ENCODE results near the gene RPH3AL.

The RPH3AL gene

DNA sequence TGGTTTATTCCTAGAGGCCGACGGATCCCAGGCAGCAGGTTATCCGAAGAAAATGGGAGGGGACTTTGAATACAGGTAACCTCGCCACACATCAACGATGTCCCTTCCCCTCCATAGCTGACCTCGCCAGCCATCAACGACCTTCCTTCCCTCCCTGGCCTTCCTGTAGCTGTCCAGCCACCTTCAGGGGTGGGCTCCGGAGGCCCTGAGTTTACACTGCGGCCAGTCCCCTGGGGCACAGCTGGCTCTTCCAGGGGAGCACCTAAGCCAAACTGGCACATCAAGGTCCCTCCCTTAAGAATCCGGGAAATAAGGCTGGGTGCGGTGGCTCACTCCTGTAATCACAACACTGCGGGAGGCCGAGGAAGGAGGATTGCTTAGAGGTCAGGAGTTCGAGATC, 10.1 kb upstream of the RPH3AL start:
- TF ChIP-seq ZFP3 (CRISPR knock-in tag; IDR thresholded peaks at IDR 0.05) (no peak), CSDC2 (CRISPR knock-in tag; IDR thresholded peaks at IDR 0.05) (no peak), GLIS3 (CRISPR knock-in tag; IDR thresholded peaks at IDR 0.05) (no peak), ISL1 (CRISPR knock-in tag; IDR thresholded peaks at IDR 0.05) (no peak), ZNF565 (CRISPR knock-in tag; conservative IDR thresholded peaks at IDR 0.05; ENCODE audit: low read depth) (no peak), SNAI2 (CRISPR knock-in tag; IDR thresholded peaks at IDR 0.05) (no peak), ZFP30 (CRISPR knock-in tag; IDR thresholded peaks at IDR 0.05) (no peak), ARNTL (CRISPR knock-in tag; IDR thresholded peaks at IDR 0.05; ENCODE audit: borderline replicate concordance, low read depth) (no peak), ZC3H10 (CRISPR knock-in tag; IDR thresholded peaks at IDR 0.05) (no peak), RARB (CRISPR knock-in tag; IDR thresholded peaks at IDR 0.05) (no peak), TCF4 (CRISPR knock-in tag; IDR thresholded peaks at IDR 0.05; ENCODE audit: borderline replicate concordance) (no peak)
- TF ChIP-seq, protein P1, sequence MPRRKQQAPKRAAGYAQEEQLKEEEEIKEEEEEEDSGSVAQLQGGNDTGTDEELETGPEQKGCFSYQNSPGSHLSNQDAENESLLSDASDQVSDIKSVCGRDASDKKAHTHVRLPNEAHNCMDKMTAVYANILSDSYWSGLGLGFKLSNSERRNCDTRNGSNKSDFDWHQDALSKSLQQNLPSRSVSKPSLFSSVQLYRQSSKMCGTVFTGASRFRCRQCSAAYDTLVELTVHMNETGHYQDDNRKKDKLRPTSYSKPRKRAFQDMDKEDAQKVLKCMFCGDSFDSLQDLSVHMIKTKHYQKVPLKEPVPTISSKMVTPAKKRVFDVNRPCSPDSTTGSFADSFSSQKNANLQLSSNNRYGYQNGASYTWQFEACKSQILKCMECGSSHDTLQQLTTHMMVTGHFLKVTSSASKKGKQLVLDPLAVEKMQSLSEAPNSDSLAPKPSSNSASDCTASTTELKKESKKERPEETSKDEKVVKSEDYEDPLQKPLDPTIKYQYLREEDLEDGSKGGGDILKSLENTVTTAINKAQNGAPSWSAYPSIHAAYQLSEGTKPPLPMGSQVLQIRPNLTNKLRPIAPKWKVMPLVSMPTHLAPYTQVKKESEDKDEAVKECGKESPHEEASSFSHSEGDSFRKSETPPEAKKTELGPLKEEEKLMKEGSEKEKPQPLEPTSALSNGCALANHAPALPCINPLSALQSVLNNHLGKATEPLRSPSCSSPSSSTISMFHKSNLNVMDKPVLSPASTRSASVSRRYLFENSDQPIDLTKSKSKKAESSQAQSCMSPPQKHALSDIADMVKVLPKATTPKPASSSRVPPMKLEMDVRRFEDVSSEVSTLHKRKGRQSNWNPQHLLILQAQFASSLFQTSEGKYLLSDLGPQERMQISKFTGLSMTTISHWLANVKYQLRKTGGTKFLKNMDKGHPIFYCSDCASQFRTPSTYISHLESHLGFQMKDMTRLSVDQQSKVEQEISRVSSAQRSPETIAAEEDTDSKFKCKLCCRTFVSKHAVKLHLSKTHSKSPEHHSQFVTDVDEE (CRISPR knock-in tag; IDR thresholded peaks at IDR 0.05) = no peak
- TF ChIP-seq, protein P2, sequence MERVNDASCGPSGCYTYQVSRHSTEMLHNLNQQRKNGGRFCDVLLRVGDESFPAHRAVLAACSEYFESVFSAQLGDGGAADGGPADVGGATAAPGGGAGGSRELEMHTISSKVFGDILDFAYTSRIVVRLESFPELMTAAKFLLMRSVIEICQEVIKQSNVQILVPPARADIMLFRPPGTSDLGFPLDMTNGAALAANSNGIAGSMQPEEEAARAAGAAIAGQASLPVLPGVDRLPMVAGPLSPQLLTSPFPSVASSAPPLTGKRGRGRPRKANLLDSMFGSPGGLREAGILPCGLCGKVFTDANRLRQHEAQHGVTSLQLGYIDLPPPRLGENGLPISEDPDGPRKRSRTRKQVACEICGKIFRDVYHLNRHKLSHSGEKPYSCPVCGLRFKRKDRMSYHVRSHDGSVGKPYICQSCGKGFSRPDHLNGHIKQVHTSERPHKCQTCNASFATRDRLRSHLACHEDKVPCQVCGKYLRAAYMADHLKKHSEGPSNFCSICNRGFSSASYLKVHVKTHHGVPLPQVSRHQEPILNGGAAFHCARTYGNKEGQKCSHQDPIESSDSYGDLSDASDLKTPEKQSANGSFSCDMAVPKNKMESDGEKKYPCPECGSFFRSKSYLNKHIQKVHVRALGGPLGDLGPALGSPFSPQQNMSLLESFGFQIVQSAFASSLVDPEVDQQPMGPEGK (CRISPR knock-in tag; IDR thresholded peaks at IDR 0.05; ENCODE audit: borderline replicate concordance) = no peak
- TF ChIP-seq, protein P3, sequence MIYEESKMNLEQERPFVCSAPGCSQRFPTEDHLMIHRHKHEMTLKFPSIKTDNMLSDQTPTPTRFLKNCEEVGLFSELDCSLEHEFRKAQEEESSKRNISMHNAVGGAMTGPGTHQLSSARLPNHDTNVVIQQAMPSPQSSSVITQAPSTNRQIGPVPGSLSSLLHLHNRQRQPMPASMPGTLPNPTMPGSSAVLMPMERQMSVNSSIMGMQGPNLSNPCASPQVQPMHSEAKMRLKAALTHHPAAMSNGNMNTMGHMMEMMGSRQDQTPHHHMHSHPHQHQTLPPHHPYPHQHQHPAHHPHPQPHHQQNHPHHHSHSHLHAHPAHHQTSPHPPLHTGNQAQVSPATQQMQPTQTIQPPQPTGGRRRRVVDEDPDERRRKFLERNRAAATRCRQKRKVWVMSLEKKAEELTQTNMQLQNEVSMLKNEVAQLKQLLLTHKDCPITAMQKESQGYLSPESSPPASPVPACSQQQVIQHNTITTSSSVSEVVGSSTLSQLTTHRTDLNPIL (CRISPR knock-in tag; IDR thresholded peaks at IDR 0.05; ENCODE audit: low read depth) = no peak
- TF ChIP-seq, protein P4, sequence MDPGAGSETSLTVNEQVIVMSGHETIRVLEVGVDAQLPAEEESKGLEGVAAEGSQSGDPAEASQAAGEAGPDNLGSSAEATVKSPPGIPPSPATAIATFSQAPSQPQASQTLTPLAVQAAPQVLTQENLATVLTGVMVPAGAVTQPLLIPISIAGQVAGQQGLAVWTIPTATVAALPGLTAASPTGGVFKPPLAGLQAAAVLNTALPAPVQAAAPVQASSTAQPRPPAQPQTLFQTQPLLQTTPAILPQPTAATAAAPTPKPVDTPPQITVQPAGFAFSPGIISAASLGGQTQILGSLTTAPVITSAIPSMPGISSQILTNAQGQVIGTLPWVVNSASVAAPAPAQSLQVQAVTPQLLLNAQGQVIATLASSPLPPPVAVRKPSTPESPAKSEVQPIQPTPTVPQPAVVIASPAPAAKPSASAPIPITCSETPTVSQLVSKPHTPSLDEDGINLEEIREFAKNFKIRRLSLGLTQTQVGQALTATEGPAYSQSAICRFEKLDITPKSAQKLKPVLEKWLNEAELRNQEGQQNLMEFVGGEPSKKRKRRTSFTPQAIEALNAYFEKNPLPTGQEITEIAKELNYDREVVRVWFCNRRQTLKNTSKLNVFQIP (CRISPR knock-in tag; IDR thresholded peaks at IDR 0.05; ENCODE audit: borderline replicate concordance, low read depth) = no peak
- ATAC-seq = no peak

DNA sequence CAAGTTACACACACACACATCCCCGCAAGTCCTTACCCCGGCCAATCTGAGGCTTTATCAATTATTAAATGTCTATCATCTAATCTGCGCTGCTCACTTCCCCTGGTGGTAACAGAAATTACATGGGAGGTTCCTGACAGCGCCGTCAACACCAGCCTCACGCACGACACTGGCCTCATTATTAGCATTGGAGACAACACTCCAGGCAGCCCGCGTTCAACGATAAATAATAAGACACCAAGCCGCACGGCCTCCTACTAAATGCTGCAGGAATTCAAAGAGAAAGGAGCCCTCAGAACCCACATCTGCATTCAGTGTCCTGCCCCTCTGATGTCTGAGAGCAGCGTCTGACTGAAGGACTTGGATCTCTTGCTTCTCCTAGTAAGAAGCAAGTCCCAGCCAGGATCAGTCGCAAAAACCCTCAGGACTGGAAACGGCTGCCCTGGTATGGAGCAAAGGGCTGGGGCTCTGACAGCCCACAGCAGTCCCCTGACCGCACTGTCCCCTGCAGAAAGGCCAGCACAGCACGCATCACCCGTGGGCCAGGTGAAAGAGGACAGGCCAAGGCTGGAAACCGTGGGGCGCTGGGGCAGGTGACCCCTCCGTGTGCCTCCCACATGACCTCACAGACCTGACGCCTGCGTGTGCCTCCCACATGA, 7.6 kb upstream of the RPH3AL start:
- ATAC-seq = no peak
- TF ChIP-seq ZNF565 (CRISPR knock-in tag; conservative IDR thresholded peaks at IDR 0.05; ENCODE audit: low read depth) (no peak), CSDC2 (CRISPR knock-in tag; IDR thresholded peaks at IDR 0.05) (no peak), ARNTL (CRISPR knock-in tag; IDR thresholded peaks at IDR 0.05; ENCODE audit: borderline replicate concordance, low read depth) (no peak), ZFP30 (CRISPR knock-in tag; IDR thresholded peaks at IDR 0.05) (no peak), ZFP3 (CRISPR knock-in tag; IDR thresholded peaks at IDR 0.05) (no peak), BACH2 (CRISPR knock-in tag; IDR thresholded peaks at IDR 0.05; ENCODE audit: borderline replicate concordance) (no peak), ZNF70 (CRISPR knock-in tag; IDR thresholded peaks at IDR 0.05) (no peak), TOX (CRISPR knock-in tag; IDR thresholded peaks at IDR 0.05; ENCODE audit: borderline replicate concordance) (no peak), ZNF8 (CRISPR knock-in tag; IDR thresholded peaks at IDR 0.05) (no peak), TCF4 (CRISPR knock-in tag; IDR thresholded peaks at IDR 0.05; ENCODE audit: borderline replicate concordance) (no peak), OSR1 (CRISPR knock-in tag; IDR thresholded peaks at IDR 0.05) (no peak)
- TF ChIP-seq, protein P5, sequence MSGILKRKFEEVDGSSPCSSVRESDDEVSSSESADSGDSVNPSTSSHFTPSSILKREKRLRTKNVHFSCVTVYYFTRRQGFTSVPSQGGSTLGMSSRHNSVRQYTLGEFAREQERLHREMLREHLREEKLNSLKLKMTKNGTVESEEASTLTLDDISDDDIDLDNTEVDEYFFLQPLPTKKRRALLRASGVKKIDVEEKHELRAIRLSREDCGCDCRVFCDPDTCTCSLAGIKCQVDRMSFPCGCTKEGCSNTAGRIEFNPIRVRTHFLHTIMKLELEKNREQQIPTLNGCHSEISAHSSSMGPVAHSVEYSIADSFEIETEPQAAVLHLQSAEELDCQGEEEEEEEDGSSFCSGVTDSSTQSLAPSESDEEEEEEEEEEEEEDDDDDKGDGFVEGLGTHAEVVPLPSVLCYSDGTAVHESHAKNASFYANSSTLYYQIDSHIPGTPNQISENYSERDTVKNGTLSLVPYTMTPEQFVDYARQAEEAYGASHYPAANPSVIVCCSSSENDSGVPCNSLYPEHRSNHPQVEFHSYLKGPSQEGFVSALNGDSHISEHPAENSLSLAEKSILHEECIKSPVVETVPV (CRISPR knock-in tag; IDR thresholded peaks at IDR 0.05) = no peak
- TF ChIP-seq, protein P2 (CRISPR knock-in tag; IDR thresholded peaks at IDR 0.05; ENCODE audit: borderline replicate concordance) = no peak
- TF ChIP-seq, protein P1 (CRISPR knock-in tag; IDR thresholded peaks at IDR 0.05) = no peak
- TF ChIP-seq, protein P3 (CRISPR knock-in tag; IDR thresholded peaks at IDR 0.05; ENCODE audit: low read depth) = no peak
